ENCODE data around the gene FASN. TPM values are rescaled to one million over a fixed set of nuclear protein-coding genes. Genes with fewer than 3 reads are reported as not detected.
A peak's percentile ranks its signal among the peaks of the same experiment; 100 is the strongest.

Gene FASN
- total and polyA plus RNA-seq, 2 of the 13 experiments (the other 11 are each of a cell fraction or from before 2014, with no cell fraction given), result 51.7 to 101 TPM

- peak; percentile 69; the same call in 1 of the 2 replicates for TF ChIP-seq PRDM10 (CRISPR knock-in tag; IDR thresholded peaks at IDR 0.05; ENCODE audit: low read depth)
- no peak for TF ChIP-seq E2F2 (CRISPR knock-in tag; IDR thresholded peaks at IDR 0.05; ENCODE audit: borderline replicate concordance)
- TF ChIP-seq ZMYM3 (CRISPR knock-in tag; IDR thresholded peaks at IDR 0.05), result peak; percentile 37; the same call in 1 of the 2 replicates
- no peak for TF ChIP-seq ZNF142 (CRISPR knock-in tag; IDR thresholded peaks at IDR 0.05)
- no peak for TF ChIP-seq NFE2L1 (CRISPR knock-in tag; IDR thresholded peaks at IDR 0.05; ENCODE audit: borderline replicate concordance)
- no peak for TF ChIP-seq RBM22 (optimal IDR thresholded peaks at IDR 0.05; ENCODE audit: low read length)
- TF ChIP-seq GTF2F1 (IDR thresholded peaks at IDR 0.05; ENCODE audit: low read length), result no peak
- no peak for TF ChIP-seq ZBTB25 (CRISPR knock-in tag; IDR thresholded peaks at IDR 0.05)
- TF ChIP-seq TAF15 (IDR thresholded peaks at IDR 0.05; ENCODE audit: low read depth, low read length, poor library complexity, severe bottlenecking), result no peak
- TF ChIP-seq YEATS4 (CRISPR knock-in tag; IDR thresholded peaks at IDR 0.05; ENCODE audit: borderline replicate concordance), result no peak
These were observed 19.4 kb upstream of the FASN start (continued) for GRCh38 chr17:82117139-82118090.

Data from HepG2 (cell line).